Measurements from ENCODE around the gene GAL3ST2.
"Not testable (repeated sequence)": the region's sequence is repeated elsewhere in the genome, so short reads cannot be mapped to it uniquely, and the experiment has no call there.

Gene GAL3ST2

DNA sequence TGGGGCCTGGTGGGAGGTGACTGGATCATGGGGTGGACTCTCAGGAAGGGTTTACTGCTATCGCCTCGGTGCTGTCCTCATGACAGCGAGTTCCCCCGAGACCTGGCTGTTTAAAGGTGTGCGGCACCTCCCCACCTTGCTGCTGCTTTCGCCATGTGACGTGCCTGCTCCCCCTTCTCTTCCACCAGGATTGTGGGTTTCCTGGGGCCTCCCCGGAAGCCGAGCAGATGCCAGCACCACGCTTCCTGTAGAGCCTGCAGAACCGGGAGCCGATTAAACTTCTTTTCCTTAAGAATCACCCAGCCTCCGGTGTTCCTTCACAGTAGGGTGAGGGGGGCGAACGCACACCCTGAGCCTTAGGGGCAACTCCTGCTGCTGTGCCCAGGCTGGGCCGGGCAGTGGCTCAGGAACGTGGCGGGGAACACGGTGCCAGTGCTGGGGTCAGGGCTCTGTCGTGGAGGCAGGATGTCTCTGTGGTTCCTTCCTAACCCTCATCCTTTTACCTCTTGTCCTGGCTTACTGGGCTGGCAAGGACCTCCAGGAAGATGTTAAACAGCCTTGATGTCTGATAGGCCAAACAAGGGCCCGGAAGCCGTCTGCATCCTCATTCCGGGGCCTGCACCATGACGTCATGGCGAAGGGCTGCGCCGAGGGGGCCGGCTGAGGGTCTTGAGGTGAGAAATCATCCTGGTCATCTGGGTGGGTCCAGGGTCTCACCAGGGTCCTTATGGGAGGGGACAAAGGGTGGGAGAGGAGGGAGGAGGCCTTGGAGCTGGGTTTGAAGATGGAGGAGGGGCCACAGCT, 45.0 kb downstream of the GAL3ST2 start:
- no peak for DNase-seq

- DNase-seq, result no peak
These were observed 45.6 kb downstream of the GAL3ST2 start for GRCh38 chr2:241822264-241822623.

DNA sequence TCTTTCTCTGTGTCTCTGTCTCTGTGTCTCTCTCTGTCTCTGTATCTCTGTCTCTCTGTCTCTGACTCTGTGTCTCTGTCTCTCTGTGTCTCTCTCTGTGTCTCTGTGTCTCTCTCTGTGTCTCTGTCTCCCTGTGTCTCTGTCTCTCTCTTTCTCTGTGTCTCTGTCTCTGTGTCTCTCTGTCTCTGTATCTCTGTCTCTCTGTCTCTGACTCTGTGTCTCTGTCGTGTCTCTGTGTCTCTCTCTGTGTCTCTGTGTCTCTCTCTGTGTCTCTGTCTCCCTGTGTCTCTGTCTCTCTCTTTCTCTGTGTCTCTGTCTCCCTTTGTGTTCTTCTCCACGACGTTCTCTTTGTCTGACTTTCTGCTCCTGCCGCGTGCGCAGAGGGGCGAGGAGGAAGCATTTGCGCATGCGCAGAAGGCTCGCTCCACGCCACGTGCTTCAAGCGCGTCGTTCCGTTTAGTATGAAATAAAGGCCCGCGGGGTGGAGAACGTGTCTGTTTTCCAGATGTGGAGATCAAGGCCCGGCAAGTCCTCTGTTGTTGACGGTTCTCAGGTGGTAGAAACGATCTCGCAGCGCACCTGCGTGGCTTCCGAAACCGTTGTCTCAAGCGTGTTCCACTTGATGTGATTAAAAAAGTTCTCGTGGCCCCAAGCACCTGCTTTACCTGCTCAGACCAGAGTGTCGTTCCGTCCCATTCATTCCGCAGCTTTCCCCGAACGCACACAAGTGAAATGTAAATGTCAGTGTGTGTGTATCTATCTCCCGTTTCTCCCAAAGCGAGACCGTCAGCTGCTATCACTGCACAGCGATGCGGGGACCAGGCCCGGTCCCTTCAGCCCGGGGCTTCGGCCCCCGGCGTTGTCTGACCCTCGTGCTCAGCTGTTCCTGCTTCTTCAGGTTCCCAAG, 47.2 kb downstream of the GAL3ST2 start:
- DNase-seq, result not testable (repeated sequence)

- no peak for DNase-seq
These were observed 50.8 kb downstream of the GAL3ST2 start for GRCh38 chr2:241827394-241827793.

- DNase-seq, result no peak
These were observed 56.6 kb downstream of the GAL3ST2 start for GRCh38 chr2:241833101-241833663.

GRCh38 chr2:241833756-241834526, 57.3 kb downstream of the GAL3ST2 start:
- not testable (repeated sequence) for DNase-seq

DNA sequence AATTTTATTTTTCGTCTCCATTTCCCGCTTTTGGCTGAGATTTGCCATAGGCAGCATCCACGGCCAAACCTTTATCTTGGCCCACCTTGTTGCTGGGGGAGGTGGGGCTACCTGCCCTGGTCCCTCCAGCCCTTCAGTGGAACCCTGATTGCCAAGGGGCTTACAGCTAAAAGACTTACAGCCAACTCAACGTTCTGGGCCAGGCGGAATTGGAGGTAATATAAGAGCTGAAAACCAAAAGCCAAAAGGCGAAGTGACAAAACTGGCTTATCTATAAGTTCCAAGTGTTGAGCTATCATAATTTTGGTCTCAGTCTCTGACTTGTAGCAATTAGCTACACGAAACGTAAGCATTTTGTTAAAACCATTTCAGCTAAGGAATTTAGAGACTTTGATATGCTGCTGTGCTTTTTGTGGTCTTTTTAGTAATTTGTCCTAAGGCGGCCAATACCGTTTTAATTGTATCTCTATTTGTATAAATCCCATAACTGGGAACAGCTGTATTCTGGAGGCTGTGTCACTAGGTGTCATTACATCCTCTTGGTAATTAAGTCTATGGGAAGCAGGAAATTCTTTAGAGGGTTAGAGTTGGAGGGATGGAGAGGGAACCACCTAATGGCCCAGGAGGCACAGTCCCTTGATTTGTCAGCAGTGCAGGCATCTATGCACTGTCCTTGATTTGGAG, 58.0 kb downstream of the GAL3ST2 start:
- DNase-seq, result no peak

DNA sequence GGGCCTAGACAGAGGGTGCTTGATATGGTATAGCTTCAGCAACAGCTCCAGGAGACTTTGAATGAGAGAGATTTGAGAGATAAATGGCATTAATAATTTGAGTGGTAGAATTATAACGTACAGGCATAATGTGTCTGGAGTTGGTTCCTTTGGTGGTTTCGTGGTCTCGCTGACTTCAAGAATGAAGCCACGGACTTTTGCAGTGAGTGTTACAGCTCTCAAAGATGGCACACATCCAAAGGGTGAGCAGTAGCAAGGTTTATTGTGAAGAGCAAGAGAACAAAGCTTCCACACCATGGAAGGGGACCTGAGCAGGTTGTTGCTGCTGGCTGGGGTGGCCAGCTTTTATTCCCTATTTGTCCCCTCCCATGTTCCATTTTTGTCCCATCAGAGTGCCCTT, 59.0 kb downstream of the GAL3ST2 start:
- no peak for DNase-seq

GRCh38 chr2:241836292-241836691, 59.7 kb downstream of the GAL3ST2 start:
- DNase-seq, result no peak

GRCh38 chr2:241837197-241837965, 60.8 kb downstream of the GAL3ST2 start:
- no peak for DNase-seq

GRCh38 chr2:241841181-241842066, 64.8 kb downstream of the GAL3ST2 start:
- no peak for DNase-seq

DNA sequence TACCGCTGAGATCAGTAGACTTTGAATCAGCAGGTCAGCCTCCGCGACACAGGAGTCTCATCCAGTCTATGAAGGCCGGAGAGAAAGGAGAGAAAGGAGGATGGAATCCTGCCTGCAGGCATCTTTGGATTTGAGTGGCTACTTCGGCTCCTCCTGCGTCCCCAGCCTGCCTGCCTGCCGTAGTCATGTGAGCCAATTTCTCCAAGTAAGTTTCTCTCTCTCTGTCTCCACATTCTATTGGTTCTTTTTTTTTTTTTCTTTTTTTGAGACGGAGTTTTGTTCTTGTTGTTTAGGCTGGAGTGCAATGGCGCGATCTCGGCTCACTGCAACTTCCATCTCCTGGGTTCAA, 65.4 kb downstream of the GAL3ST2 start:
- no peak for DNase-seq

GRCh38 chr2:241842620-241843211, 66.1 kb downstream of the GAL3ST2 start:
- no peak for DNase-seq

DNA sequence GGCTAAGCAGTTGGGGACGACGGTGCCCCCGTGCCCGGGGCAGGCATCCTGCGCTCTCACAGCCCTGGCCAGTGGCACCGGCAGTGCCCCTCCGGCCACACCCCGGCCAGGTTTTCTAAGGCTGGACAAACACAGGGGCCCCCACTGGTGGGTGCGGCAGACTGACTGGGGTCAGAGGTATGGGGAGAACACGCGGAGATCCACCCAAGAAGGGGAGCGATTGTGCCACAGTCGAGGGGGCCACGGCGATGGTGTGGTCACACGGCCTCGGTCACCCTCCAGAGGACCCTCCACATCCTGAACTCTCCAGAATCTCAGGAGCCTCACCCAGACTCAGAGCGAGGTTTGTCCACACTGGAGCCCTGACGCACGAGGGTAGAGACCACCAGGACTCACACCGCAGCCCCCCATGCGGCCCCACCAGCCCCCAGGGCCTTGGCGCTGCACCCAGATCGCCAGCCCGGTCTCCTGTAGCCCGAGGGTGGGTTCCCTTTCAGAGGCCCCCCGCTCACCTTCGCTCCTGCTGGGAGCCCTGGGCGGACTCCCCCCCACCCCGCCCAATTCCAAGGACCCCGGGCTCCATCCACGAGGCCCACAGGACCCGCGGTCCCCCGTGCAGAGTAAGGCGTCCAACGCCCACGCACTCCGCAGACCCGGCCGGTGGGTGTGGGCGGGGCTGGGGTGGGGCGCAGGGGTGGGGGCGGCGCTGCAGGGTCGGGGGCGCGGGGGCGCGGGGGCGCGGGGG, 66.9 kb downstream of the GAL3ST2 start:
- no peak for DNase-seq

- DNase-seq, result peak; percentile 50
These were observed 67.6 kb downstream of the GAL3ST2 start for GRCh38 chr2:241844066-241844728.

- no peak for DNase-seq
These were observed 68.4 kb downstream of the GAL3ST2 start for GRCh38 chr2:241844831-241845578.

GRCh38 chr2:241846406-241846805, 69.8 kb downstream of the GAL3ST2 start:
- DNase-seq, result no peak
